Activated CD4-positive, alpha-beta T cell treated with anti-CD3 and anti-CD28 coated beads, Interleukin-2, amount 10 ng/mL, durations not matched to agents 7 days and 5 days (primary cell): ENCODE data around the gene POF1B. TPM values are rescaled to one million over a fixed set of nuclear protein-coding genes. Genes with fewer than 3 reads are reported as not detected.

Experiments used
- CTCF ChIA-PET: fragments of 350-600 bp; sonication (Branson Sonifier 250); formaldehyde crosslinking; loops from one replicate; lab custom pipeline; 2021; ENCODE audit warnings: antibody characterized with exemption; lab: Charles Lee
- POLR2A ChIA-PET: fragments of 350-600 bp; sonication (Branson Sonifier 250); formaldehyde crosslinking; loops from one replicate; lab custom pipeline; 2021; ENCODE audit warnings: antibody characterized with exemption; lab: Charles Lee
- DNase-seq: peaks from one replicate; pipeline ENCODE4 v3.0.0-alpha.2; 2020
- H3K27ac Mint-ChIP-seq: one replicate; pipeline ENCODE4 v1.8.0; 2021; ENCODE audit warnings: mild to moderate bottlenecking, moderate library complexity, mixed read lengths
- H3K27me3 Mint-ChIP-seq: one replicate; pipeline ENCODE4 v1.8.0; 2021; ENCODE audit warnings: mixed read lengths
- H3K36me3 Mint-ChIP-seq: one replicate; pipeline ENCODE4 v1.8.0; 2021; ENCODE audit warnings: low read depth, mixed read lengths
- H3K4me1 Mint-ChIP-seq: one replicate; pipeline ENCODE4 v1.8.0; 2021; ENCODE audit warnings: mixed read lengths
- H3K4me3 Mint-ChIP-seq: one replicate; pipeline ENCODE4 v1.8.0; 2021; ENCODE audit warnings: mild to moderate bottlenecking, moderate library complexity, mixed read lengths
- H3K9me3 Mint-ChIP-seq: one replicate; pipeline ENCODE4 v1.8.0; 2021; ENCODE audit warnings: mixed read lengths
- total RNA-seq, 2 experiments: library from RNA; stranded (reverse); gene quantifications; one replicate each; pipeline ENCODE4 v1.2.3, GENCODE V29; 2021

The POF1B gene
- total RNA-seq: under 1 TPM; 0.10 to 0.12 TPM

- CTCF ChIA-PET: interaction anchor here (0.5 kb wide), 1 partner anchor 36 kb away, joined by 5 read pairs; no protein-coding TSS in a partner anchor
- Mint-ChIP-seq H3K36me3 (no peaks in the 10 kb centered on the region), H3K9me3 (no peaks in the 10 kb centered on the region), H3K27me3 (no peaks in the 10 kb centered on the region), H3K4me1 (no peaks in the 10 kb centered on the region), H3K27ac (no peak within 1 kb of the TSS), H3K4me3 (no peak within 1 kb of the TSS)
- POLR2A ChIA-PET: no interaction called here
- no peak for DNase-seq
Measured at GRCh38 chrX:85379174-85379907, at the start of gene POF1B. POF1B (minus strand) TSS chrX:85379665; CDS start chrX:85379454, 211 bp downstream.

GRCh38 chrX:85429066-85429465, 49.6 kb upstream of the POF1B start:
- Mint-ChIP-seq H3K4me3 (no peak overlapping the region), H3K27ac (no peak overlapping the region), H3K9me3 (peaks cover 2% of the 10 kb centered on the region), H3K4me1 (no peaks in the 10 kb centered on the region), H3K36me3 (no peaks in the 10 kb centered on the region), H3K27me3 (no peaks in the 10 kb centered on the region)
- no peak for DNase-seq
- ChIA-PET CTCF (interaction anchor here (1.1 kb wide), 1 partner anchor 32 kb away, joined by 3 read pairs; no protein-coding TSS in a partner anchor), POLR2A (no interaction called here)

- Mint-ChIP-seq H3K36me3 (no peaks in the 10 kb centered on the region), H3K4me1 (no peaks in the 10 kb centered on the region), H3K4me3 (no peak overlapping the region), H3K9me3 (no peaks in the 10 kb centered on the region), H3K27me3 (no peaks in the 10 kb centered on the region), H3K27ac (no peak overlapping the region)
- ChIA-PET POLR2A (no interaction called here), CTCF (no interaction called here)
- DNase-seq: no peak
Measured at GRCh38 chrX:85419293-85419692, 39.8 kb upstream of the POF1B start.

GRCh38 chrX:85391878-85392238, 12.4 kb upstream of the POF1B start:
- Mint-ChIP-seq H3K4me3 (no peak overlapping the region), H3K9me3 (no peaks in the 10 kb centered on the region), H3K27me3 (no peaks in the 10 kb centered on the region), H3K4me1 (no peaks in the 10 kb centered on the region), H3K36me3 (no peaks in the 10 kb centered on the region), H3K27ac (no peak overlapping the region)
- POLR2A ChIA-PET: no interaction called here
- CTCF ChIA-PET: no interaction called here
- DNase-seq: no peak

GRCh38 chrX:85391185-85391877, 11.9 kb upstream of the POF1B start:
- Mint-ChIP-seq H3K27me3 (no peaks in the 10 kb centered on the region), H3K36me3 (no peaks in the 10 kb centered on the region), H3K27ac (no peak overlapping the region), H3K4me3 (no peak overlapping the region), H3K4me1 (no peaks in the 10 kb centered on the region), H3K9me3 (no peaks in the 10 kb centered on the region)
- CTCF ChIA-PET: no interaction called here
- POLR2A ChIA-PET: no interaction called here
- DNase-seq: no peak

- no peak overlapping the region for H3K27ac Mint-ChIP-seq
- no peak for DNase-seq
- no peak overlapping the region for H3K4me3 Mint-ChIP-seq
- ChIA-PET CTCF (no interaction called here), POLR2A (no interaction called here)
- no peaks in the 10 kb centered on the region for H3K36me3 Mint-ChIP-seq
- H3K27me3 Mint-ChIP-seq: no peaks in the 10 kb centered on the region
- no peaks in the 10 kb centered on the region for H3K4me1 Mint-ChIP-seq
- H3K9me3 Mint-ChIP-seq: no peaks in the 10 kb centered on the region
Measured at GRCh38 chrX:85381602-85382001, 2.1 kb upstream of the POF1B start.

GRCh38 chrX:85378461-85378860, 1.0 kb downstream of the POF1B start:
- H3K27ac Mint-ChIP-seq: no peak overlapping the region
- H3K9me3 Mint-ChIP-seq: no peaks in the 10 kb centered on the region
- ChIA-PET CTCF (no interaction called here), POLR2A (no interaction called here)
- no peaks in the 10 kb centered on the region for H3K4me1 Mint-ChIP-seq
- no peak for DNase-seq
- no peaks in the 10 kb centered on the region for H3K36me3 Mint-ChIP-seq
- no peak overlapping the region for H3K4me3 Mint-ChIP-seq
- H3K27me3 Mint-ChIP-seq: no peaks in the 10 kb centered on the region

- Mint-ChIP-seq H3K4me3 (no peak overlapping the region), H3K27ac (no peak overlapping the region), H3K9me3 (no peaks in the 10 kb centered on the region), H3K4me1 (no peaks in the 10 kb centered on the region), H3K36me3 (no peaks in the 10 kb centered on the region), H3K27me3 (no peaks in the 10 kb centered on the region)
- POLR2A ChIA-PET: no interaction called here
- CTCF ChIA-PET: no interaction called here
- DNase-seq: no peak
Measured at GRCh38 chrX:85375333-85375738, 4.1 kb downstream of the POF1B start.

- ChIA-PET CTCF (no interaction called here), POLR2A (no interaction called here)
- H3K27me3 Mint-ChIP-seq: no peaks in the 10 kb centered on the region
- H3K4me3 Mint-ChIP-seq: no peak overlapping the region
- no peak overlapping the region for H3K27ac Mint-ChIP-seq
- no peak for DNase-seq
- no peaks in the 10 kb centered on the region for H3K4me1 Mint-ChIP-seq
- H3K9me3 Mint-ChIP-seq: no peaks in the 10 kb centered on the region
- no peaks in the 10 kb centered on the region for H3K36me3 Mint-ChIP-seq
Measured at GRCh38 chrX:85365370-85365995, 14.0 kb downstream of the POF1B start.

- CTCF ChIA-PET: no interaction called here
Measured at GRCh38 chrX:85359051-85359450, 20.4 kb downstream of the POF1B start.

GRCh38 chrX:85345523-85345922, 33.9 kb downstream of the POF1B start:
- H3K9me3 Mint-ChIP-seq: no peaks in the 10 kb centered on the region
- ChIA-PET CTCF (no interaction called here), POLR2A (no interaction called here)
- H3K36me3 Mint-ChIP-seq: no peaks in the 10 kb centered on the region
- no peak overlapping the region for H3K4me3 Mint-ChIP-seq
- no peaks in the 10 kb centered on the region for H3K4me1 Mint-ChIP-seq
- no peak for DNase-seq
- H3K27ac Mint-ChIP-seq: no peak overlapping the region
- no peaks in the 10 kb centered on the region for H3K27me3 Mint-ChIP-seq

More at GRCh38 chrX:85359051-85359450, 20.4 kb downstream of the POF1B start:
- Mint-ChIP-seq H3K27me3 (no peaks in the 10 kb centered on the region), H3K36me3 (no peaks in the 10 kb centered on the region), H3K4me3 (no peak overlapping the region), H3K9me3 (no peaks in the 10 kb centered on the region), H3K27ac (no peak overlapping the region), H3K4me1 (no peaks in the 10 kb centered on the region)
- DNase-seq: no peak
- POLR2A ChIA-PET: no interaction called here

GRCh38 chrX:85327060-85327333, 52.5 kb downstream of the POF1B start:
- no peak for DNase-seq
- Mint-ChIP-seq H3K4me1 (no peaks in the 10 kb centered on the region), H3K36me3 (no peaks in the 10 kb centered on the region)

GRCh38 chrX:85326234-85327059, 53.0 kb downstream of the POF1B start:
- Mint-ChIP-seq H3K27me3 (no peaks in the 10 kb centered on the region), H3K4me1 (no peaks in the 10 kb centered on the region), H3K4me3 (no peak overlapping the region), H3K9me3 (no peaks in the 10 kb centered on the region), H3K36me3 (no peaks in the 10 kb centered on the region), H3K27ac (no peak overlapping the region)
- CTCF ChIA-PET: no interaction called here
- no peak for DNase-seq
- POLR2A ChIA-PET: no interaction called here

More at GRCh38 chrX:85327060-85327333, 52.5 kb downstream of the POF1B start:
- H3K4me3 Mint-ChIP-seq: no peak overlapping the region
- H3K27me3 Mint-ChIP-seq: no peaks in the 10 kb centered on the region
- no peaks in the 10 kb centered on the region for H3K9me3 Mint-ChIP-seq
- ChIA-PET POLR2A (no interaction called here), CTCF (no interaction called here)
- H3K27ac Mint-ChIP-seq: no peak overlapping the region
